RCC 7860 (cell line): ENCODE results near the gene ALG14.
"Not testable (repeated sequence)": the region's sequence is repeated elsewhere in the genome, so short reads cannot be mapped to it uniquely, and the experiment has no call there.

ENCODE experiments used
- DNase-seq: peaks from one replicate; pipeline ENCODE4 v3.0.0-alpha.2; 2015; ENCODE audit warnings: low spot score
- FAIRE-seq: peaks from 2 replicates; lab custom pipeline; 2012; peaks lifted over from hg19 to GRCh38; lab: Jason Lieb, UNC

Gene ALG14

GRCh38 chr1:95072532-95073419 is at the start of gene ALG14:
Gene ALG14 (minus strand): TSS chr1:95072951. CDS start chr1:95072898, 53 bp downstream.
- DNase-seq (peak; percentile 89), FAIRE-seq (peak; percentile 69)

GRCh38 chr1:95122151-95122697 is 49.5 kb upstream of the ALG14 start:
- FAIRE-seq, result no peak
- DNase-seq, result no peak

- no peak for DNase-seq
These were observed 46.5 kb upstream of the ALG14 start for GRCh38 chr1:95119273-95119672.

GRCh38 chr1:95118710-95119109 is 46.0 kb upstream of the ALG14 start:
- DNase-seq (no peak), FAIRE-seq (no peak)

More at GRCh38 chr1:95119273-95119672, 46.5 kb upstream of the ALG14 start:
- FAIRE-seq, result no peak

GRCh38 chr1:95118067-95118499 is 45.3 kb upstream of the ALG14 start:
- FAIRE-seq (no peak), DNase-seq (no peak)

- DNase-seq (peak; percentile 24), FAIRE-seq (no peak)
These were observed 44.7 kb upstream of the ALG14 start, which contains the start of gene TLCD4 for GRCh38 chr1:95117207-95118066. Gene TLCD4 (plus strand): TSS chr1:95117355. CDS start chr1:95143902, 26,547 bp downstream.

GRCh38 chr1:95116580-95117206 is 43.9 kb upstream of the ALG14 start:
- DNase-seq (peak; percentile 66), FAIRE-seq (peak; percentile 57)

GRCh38 chr1:95115708-95116137 is 43.0 kb upstream of the ALG14 start:
- FAIRE-seq (no peak), DNase-seq (no peak)

- no peak for FAIRE-seq
- DNase-seq, result no peak
These were observed 40.9 kb upstream of the ALG14 start for GRCh38 chr1:95113684-95114083.

- FAIRE-seq (no peak), DNase-seq (no peak)
These were observed 38.3 kb upstream of the ALG14 start for GRCh38 chr1:95111014-95111413.

- DNase-seq, result no peak
- FAIRE-seq, result no peak
These were observed 36.0 kb upstream of the ALG14 start for GRCh38 chr1:95108792-95109191.

- FAIRE-seq (no peak), DNase-seq (no peak)
These were observed 25.4 kb upstream of the ALG14 start for GRCh38 chr1:95098196-95098595.

GRCh38 chr1:95097426-95097825 is 24.7 kb upstream of the ALG14 start:
- DNase-seq, result no peak
- FAIRE-seq, result no peak

GRCh38 chr1:95096218-95096841 is 23.6 kb upstream of the ALG14 start:
- FAIRE-seq, result no peak

GRCh38 chr1:95095833-95096217 is 23.1 kb upstream of the ALG14 start:
- DNase-seq, result no peak
- no peak for FAIRE-seq

More at GRCh38 chr1:95096218-95096841, 23.6 kb upstream of the ALG14 start:
- DNase-seq, result no peak

GRCh38 chr1:95094923-95095322 is 22.2 kb upstream of the ALG14 start:
- no peak for DNase-seq
- FAIRE-seq, result no peak

- FAIRE-seq, result no peak
- DNase-seq, result no peak
These were observed 20.5 kb upstream of the ALG14 start for GRCh38 chr1:95093296-95093695.

- DNase-seq, result peak; percentile 48
- not testable (repeated sequence) for FAIRE-seq
These were observed 20.1 kb upstream of the ALG14 start for GRCh38 chr1:95092891-95093290.

GRCh38 chr1:95091290-95091689 is 18.5 kb upstream of the ALG14 start:
- not testable (repeated sequence) for FAIRE-seq, DNase-seq

- DNase-seq (no peak), FAIRE-seq (no peak)
These were observed 17.0 kb upstream of the ALG14 start for GRCh38 chr1:95089650-95090287.
